NB4 (cell line): Measurements from ENCODE around the gene GRIK2.

Source experiments
- MYC ChIP-seq: IDR thresholded peaks from 2 replicates; pipeline ENCODE4 v1.6.1; 2011; ENCODE audit warnings: low read depth, low read length
- POLR2A ChIP-seq: IDR thresholded peaks from 2 replicates; pipeline ENCODE4 v1.6.1; 2011; ENCODE audit warnings: mild to moderate bottlenecking; ENCODE audit not compliant: insufficient read length; ENCODE audit errors: extremely low read depth
- TF ChIP-seq, protein P1 (sequence below): IDR thresholded peaks from one replicate; pipeline ENCODE4 v1.5.1; 2012; ENCODE audit warnings: low read depth, low read length
- TF ChIP-seq, protein P2 (sequence below): IDR thresholded peaks from 2 replicates; pipeline ENCODE4 v1.6.1; 2011; ENCODE audit warnings: low read depth, low read length

- TF ChIP-seq, protein P1, sequence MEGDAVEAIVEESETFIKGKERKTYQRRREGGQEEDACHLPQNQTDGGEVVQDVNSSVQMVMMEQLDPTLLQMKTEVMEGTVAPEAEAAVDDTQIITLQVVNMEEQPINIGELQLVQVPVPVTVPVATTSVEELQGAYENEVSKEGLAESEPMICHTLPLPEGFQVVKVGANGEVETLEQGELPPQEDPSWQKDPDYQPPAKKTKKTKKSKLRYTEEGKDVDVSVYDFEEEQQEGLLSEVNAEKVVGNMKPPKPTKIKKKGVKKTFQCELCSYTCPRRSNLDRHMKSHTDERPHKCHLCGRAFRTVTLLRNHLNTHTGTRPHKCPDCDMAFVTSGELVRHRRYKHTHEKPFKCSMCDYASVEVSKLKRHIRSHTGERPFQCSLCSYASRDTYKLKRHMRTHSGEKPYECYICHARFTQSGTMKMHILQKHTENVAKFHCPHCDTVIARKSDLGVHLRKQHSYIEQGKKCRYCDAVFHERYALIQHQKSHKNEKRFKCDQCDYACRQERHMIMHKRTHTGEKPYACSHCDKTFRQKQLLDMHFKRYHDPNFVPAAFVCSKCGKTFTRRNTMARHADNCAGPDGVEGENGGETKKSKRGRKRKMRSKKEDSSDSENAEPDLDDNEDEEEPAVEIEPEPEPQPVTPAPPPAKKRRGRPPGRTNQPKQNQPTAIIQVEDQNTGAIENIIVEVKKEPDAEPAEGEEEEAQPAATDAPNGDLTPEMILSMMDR, result no peak
- no peak for TF ChIP-seq POLR2A
- no peak for TF ChIP-seq MYC
- TF ChIP-seq, protein P2, sequence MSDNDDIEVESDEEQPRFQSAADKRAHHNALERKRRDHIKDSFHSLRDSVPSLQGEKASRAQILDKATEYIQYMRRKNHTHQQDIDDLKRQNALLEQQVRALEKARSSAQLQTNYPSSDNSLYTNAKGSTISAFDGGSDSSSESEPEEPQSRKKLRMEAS, result no peak
These were observed 384.1 kb downstream of the GRIK2 start for GRCh38 chr6:101777646-101778045.
